WTC11 (cell line): ENCODE data around the gene MAN1B1. TPM values are rescaled to one million over a fixed set of nuclear protein-coding genes. Genes with fewer than 3 reads are reported as not detected.

ENCODE experiments used
- ARID4B ChIP-seq: sonication (generic); formaldehyde crosslinking; IDR thresholded peaks from 2 replicates; pipeline ENCODE4 v1.8.0; 2023; ENCODE audit warnings: missing genetic modification reagents, mild to moderate bottlenecking, borderline replicate concordance
- ATF3 ChIP-seq: sonication (generic); formaldehyde crosslinking; conservative IDR thresholded peaks from 2 replicates; pipeline ENCODE4 v1.8.1; 2022; ENCODE audit warnings: mild to moderate bottlenecking, missing genetic modification reagents
- E2F1 ChIP-seq: sonication (generic); formaldehyde crosslinking; IDR thresholded peaks from 2 replicates; pipeline ENCODE4 v1.8.0; 2022; ENCODE audit warnings: mild to moderate bottlenecking, missing genetic modification reagents
- FOXK1 ChIP-seq: sonication (generic); formaldehyde crosslinking; IDR thresholded peaks from 2 replicates; pipeline ENCODE4 v1.8.0; 2022; ENCODE audit warnings: mild to moderate bottlenecking, moderate library complexity, missing genetic modification reagents
- FOXP4 ChIP-seq: sonication (generic); formaldehyde crosslinking; IDR thresholded peaks from 2 replicates; pipeline ENCODE4 v1.8.0; 2022; ENCODE audit warnings: mild to moderate bottlenecking, missing genetic modification reagents
- IRF1 ChIP-seq: sonication (generic); formaldehyde crosslinking; IDR thresholded peaks from 2 replicates; pipeline ENCODE4 v1.8.0; 2023; ENCODE audit warnings: missing genetic modification reagents
- OVOL2 ChIP-seq: fragments of 250-450 bp; sonication (Bioruptor Pico); IDR thresholded peaks from 2 replicates; pipeline ENCODE4 v1.9.0; 2021; ENCODE audit warnings: mild to moderate bottlenecking, borderline replicate concordance
- PRDM15 ChIP-seq: sonication (generic); formaldehyde crosslinking; IDR thresholded peaks from 2 replicates; pipeline ENCODE4 v1.8.0; 2022; ENCODE audit warnings: missing genetic modification reagents
- RELA ChIP-seq: sonication (generic); formaldehyde crosslinking; IDR thresholded peaks from 2 replicates; pipeline ENCODE4 v1.8.1; 2022; ENCODE audit warnings: missing genetic modification reagents, mild to moderate bottlenecking, borderline replicate concordance
- TCF7 ChIP-seq: sonication (generic); formaldehyde crosslinking; IDR thresholded peaks from 2 replicates; pipeline ENCODE4 v1.8.0; 2022; ENCODE audit warnings: mild to moderate bottlenecking, low read depth, missing genetic modification reagents, moderate library complexity
- ZMAT4 ChIP-seq: fragments of 250-450 bp; sonication (Bioruptor Pico); IDR thresholded peaks from 2 replicates; pipeline ENCODE4 v1.9.0; 2021; ENCODE audit warnings: mild to moderate bottlenecking
- ZNF219 ChIP-seq: sonication (generic); formaldehyde crosslinking; IDR thresholded peaks from 2 replicates; pipeline ENCODE4 v1.8.0; 2023; ENCODE audit warnings: missing genetic modification reagents, mild to moderate bottlenecking, borderline replicate concordance
- total RNA-seq: library from RNA; stranded (reverse); gene quantifications from 3 replicates; pipeline ENCODE4 v1.2.3, GENCODE V29; 2021

Gene MAN1B1
- total RNA-seq, 1 experiment from 2014 or later = 57.1 TPM

- no peak for TF ChIP-seq ATF3
- no peak for TF ChIP-seq ZNF219 (CRISPR knock-in tag)
- no peak for TF ChIP-seq OVOL2 (CRISPR knock-in tag)
- peak; percentile 89 for TF ChIP-seq FOXK1 (CRISPR knock-in tag)
- no peak for TF ChIP-seq RELA (CRISPR knock-in tag)
- TF ChIP-seq E2F1 (CRISPR knock-in tag) = no peak
- no peak for TF ChIP-seq ZMAT4
- TF ChIP-seq FOXP4 = peak; percentile 91
- peak; percentile 88; the same call in 1 of the 2 replicates for TF ChIP-seq ARID4B (CRISPR knock-in tag)
- TF ChIP-seq IRF1 = peak; percentile 37; the same call in 1 of the 2 replicates
- peak; percentile 79 for TF ChIP-seq PRDM15 (CRISPR knock-in tag)
- TF ChIP-seq TCF7 (CRISPR knock-in tag) = no peak
These were observed 42.8 kb downstream of the MAN1B1 start (continued) for GRCh38 chr9:137129456-137130175.
